ENCODE measurements around the gene RAD23B.

DNA sequence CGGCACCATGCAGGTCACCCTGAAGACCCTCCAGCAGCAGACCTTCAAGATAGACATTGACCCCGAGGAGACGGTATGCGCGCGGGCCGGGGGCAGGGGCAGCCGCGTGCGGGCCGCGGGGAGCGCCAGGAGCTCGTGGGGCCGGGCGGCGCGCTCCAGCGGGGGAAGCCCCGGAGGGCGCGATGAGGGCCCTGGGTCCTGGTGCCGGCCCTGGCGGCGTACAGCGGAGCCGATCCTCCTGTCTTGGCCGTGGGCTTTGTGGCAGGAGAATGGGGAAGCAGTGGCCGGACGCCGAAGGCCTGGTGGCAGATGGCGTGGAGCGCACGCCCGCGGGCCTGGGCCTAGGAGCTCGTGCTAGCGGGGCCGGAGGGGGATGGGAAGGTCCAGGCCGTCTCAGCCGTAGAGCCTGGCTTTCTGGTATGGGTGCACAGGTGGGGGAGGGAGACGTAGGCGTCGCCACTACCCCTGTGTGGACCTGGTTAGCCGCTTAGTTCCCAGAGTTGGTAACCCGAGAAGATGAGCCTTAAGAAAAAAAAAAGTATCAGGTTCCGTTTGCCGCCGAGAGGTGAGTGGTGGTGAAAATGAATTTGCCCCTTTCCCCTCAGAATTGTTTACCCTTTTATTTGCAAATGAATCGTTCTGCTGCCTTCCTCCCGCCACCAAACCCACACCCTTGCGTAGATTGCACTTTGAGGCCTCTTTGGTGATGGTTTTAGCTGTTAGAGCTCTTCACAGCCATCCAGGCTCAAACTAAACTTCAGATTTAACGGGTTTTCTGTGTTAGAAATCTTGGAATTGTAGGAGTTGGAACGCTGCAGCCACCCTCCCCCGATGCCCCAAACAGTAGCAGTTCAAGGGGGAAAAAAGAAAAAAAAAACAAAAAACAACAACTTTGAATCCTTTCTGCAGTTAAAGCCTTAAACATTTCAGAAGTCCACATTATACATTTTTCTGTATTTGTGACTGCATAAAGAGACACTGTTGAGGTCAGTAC lies 841 bp downstream of the RAD23B start:
- TF ChIP-seq, protein P1, sequence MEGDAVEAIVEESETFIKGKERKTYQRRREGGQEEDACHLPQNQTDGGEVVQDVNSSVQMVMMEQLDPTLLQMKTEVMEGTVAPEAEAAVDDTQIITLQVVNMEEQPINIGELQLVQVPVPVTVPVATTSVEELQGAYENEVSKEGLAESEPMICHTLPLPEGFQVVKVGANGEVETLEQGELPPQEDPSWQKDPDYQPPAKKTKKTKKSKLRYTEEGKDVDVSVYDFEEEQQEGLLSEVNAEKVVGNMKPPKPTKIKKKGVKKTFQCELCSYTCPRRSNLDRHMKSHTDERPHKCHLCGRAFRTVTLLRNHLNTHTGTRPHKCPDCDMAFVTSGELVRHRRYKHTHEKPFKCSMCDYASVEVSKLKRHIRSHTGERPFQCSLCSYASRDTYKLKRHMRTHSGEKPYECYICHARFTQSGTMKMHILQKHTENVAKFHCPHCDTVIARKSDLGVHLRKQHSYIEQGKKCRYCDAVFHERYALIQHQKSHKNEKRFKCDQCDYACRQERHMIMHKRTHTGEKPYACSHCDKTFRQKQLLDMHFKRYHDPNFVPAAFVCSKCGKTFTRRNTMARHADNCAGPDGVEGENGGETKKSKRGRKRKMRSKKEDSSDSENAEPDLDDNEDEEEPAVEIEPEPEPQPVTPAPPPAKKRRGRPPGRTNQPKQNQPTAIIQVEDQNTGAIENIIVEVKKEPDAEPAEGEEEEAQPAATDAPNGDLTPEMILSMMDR (IDR thresholded peaks at IDR 0.05), result no peak
- no peak for TF ChIP-seq POLR2A (IDR thresholded peaks at IDR 0.05)

Data from right lobe of liver (tissue), 4 donors.